GM18519 (cell line): Measurements from ENCODE around the gene CAMTA1.

Experiments
- ATAC-seq: cut with Tn5 transposase; IDR thresholded peaks from one replicate; pipeline ENCODE4 v1.9.1; 2021; ENCODE audit warnings: mild to moderate bottlenecking, moderate library complexity; ENCODE audit not compliant: unreplicated experiment, low FRiP score

CAMTA1 gene

GRCh38 chr1:7174561-7174960 lies 389.3 kb downstream of the CAMTA1 start:
- no peak for ATAC-seq

- ATAC-seq = no peak
Measured at GRCh38 chr1:7174980-7175906, 390.0 kb downstream of the CAMTA1 start.

GRCh38 chr1:7177021-7177420 lies 391.8 kb downstream of the CAMTA1 start:
- no peak for ATAC-seq

- ATAC-seq = no peak
Measured at GRCh38 chr1:7177438-7178146, 392.3 kb downstream of the CAMTA1 start.

- ATAC-seq = no peak
Measured at GRCh38 chr1:7178336-7178735, 393.1 kb downstream of the CAMTA1 start.

- no peak for ATAC-seq
Measured at GRCh38 chr1:7178741-7179140, 393.5 kb downstream of the CAMTA1 start.

- ATAC-seq = no peak
Measured at GRCh38 chr1:7185721-7186120, 400.5 kb downstream of the CAMTA1 start.

- no peak for ATAC-seq
Measured at GRCh38 chr1:7186382-7187111, 401.3 kb downstream of the CAMTA1 start.

GRCh38 chr1:7187112-7187493 lies 401.8 kb downstream of the CAMTA1 start:
- ATAC-seq = no peak

GRCh38 chr1:7190261-7190660 lies 405.0 kb downstream of the CAMTA1 start:
- ATAC-seq = no peak

GRCh38 chr1:7192453-7192852 lies 407.2 kb downstream of the CAMTA1 start:
- ATAC-seq = no peak

GRCh38 chr1:7196036-7196911 lies 411.0 kb downstream of the CAMTA1 start:
- no peak for ATAC-seq

GRCh38 chr1:7198664-7199063 lies 413.4 kb downstream of the CAMTA1 start:
- ATAC-seq = no peak

- no peak for ATAC-seq
Measured at GRCh38 chr1:7199077-7199779, 414.0 kb downstream of the CAMTA1 start.

- ATAC-seq = no peak
Measured at GRCh38 chr1:7207875-7208646, 422.8 kb downstream of the CAMTA1 start.

- no peak for ATAC-seq
Measured at GRCh38 chr1:7208647-7209180, 423.5 kb downstream of the CAMTA1 start.

- ATAC-seq = no peak
Measured at GRCh38 chr1:7209336-7209735, 424.1 kb downstream of the CAMTA1 start.

- ATAC-seq = no peak
Measured at GRCh38 chr1:7218210-7218832, 433.1 kb downstream of the CAMTA1 start.
